CD4-positive, CD25-positive, alpha-beta regulatory T cell (primary cell): ENCODE results near the gene TTL. TPM values are rescaled to one million over a fixed set of nuclear protein-coding genes. Genes with fewer than 3 reads are reported as not detected.
"Not testable (repeated sequence)": the region's sequence is repeated elsewhere in the genome, so short reads cannot be mapped to it uniquely, and the experiment has no call there.

Experiments
- ATAC-seq, 2 donors: fragments of 150-1000 bp; cut with Tn5 transposase; one replicate each; pipeline ENCODE4 v1.10.0; 2021; ENCODE audit warnings: low read depth in 2 of 2, moderate number of reproducible peaks in 2 of 2, moderate library complexity in 1 of 2
- DNase-seq, 3 donors: peaks; one replicate each; pipeline versions ENCODE4 v3.0.0 to v3.0.0-alpha.2; 2012 to 2022; ENCODE audit warnings: mixed read lengths in 1 of 3
- H3K27ac ChIP-seq: one replicate; pipeline ENCODE4 v1.7.0; 2013; ENCODE audit warnings: mild to moderate bottlenecking, low read length; ENCODE audit not compliant: insufficient read depth, poor library complexity, severe bottlenecking
- H3K27me3 ChIP-seq: one replicate; pipeline ENCODE4 v1.7.0; 2013; ENCODE audit warnings: low read length; ENCODE audit not compliant: control insufficient read depth, insufficient read depth
- H3K36me3 ChIP-seq: one replicate; pipeline ENCODE4 v1.7.0; 2013; ENCODE audit warnings: mild to moderate bottlenecking, low read length, moderate library complexity; ENCODE audit not compliant: control insufficient read depth, insufficient read depth
- H3K4me1 ChIP-seq: 2 replicates; pipeline ENCODE4 v1.7.0; 2013; ENCODE audit warnings: mild to moderate bottlenecking, low read length; ENCODE audit not compliant: insufficient read depth, control insufficient read depth, poor library complexity, severe bottlenecking
- H3K4me3 ChIP-seq: one replicate; pipeline ENCODE4 v1.7.0; 2013; ENCODE audit warnings: low read depth, mild to moderate bottlenecking, low read length, moderate library complexity
- H3K9me3 ChIP-seq, 2 experiments: 1 replicate in 1 of 2; 2 replicates in 1 of 2; pipeline ENCODE4 v1.7.0; 2013; ENCODE audit warnings: low read length in 2 of 2, mild to moderate bottlenecking in 1 of 2, moderate library complexity in 1 of 2; ENCODE audit not compliant: control insufficient read depth in 2 of 2
- H3K27ac Mint-ChIP-seq, 3 donors: one replicate each; pipeline ENCODE4 v1.8.0; 2020 to 2022; ENCODE audit warnings: mild to moderate bottlenecking in 3 of 3, mixed read lengths in 3 of 3, moderate library complexity in 2 of 3
- H3K27me3 Mint-ChIP-seq: one replicate; pipeline ENCODE4 v1.8.0; 2022; ENCODE audit warnings: mild to moderate bottlenecking, mixed read lengths
- H3K36me3 Mint-ChIP-seq: one replicate; pipeline ENCODE4 v1.8.0; 2020; ENCODE audit warnings: mixed read lengths
- H3K4me1 Mint-ChIP-seq, 4 donors: one replicate each; pipeline ENCODE4 v1.8.0; 2020 to 2022; ENCODE audit warnings: mixed read lengths in 4 of 4, mild to moderate bottlenecking in 1 of 4
- H3K4me3 Mint-ChIP-seq, 4 donors: one replicate each; pipeline ENCODE4 v1.8.0; 2020 to 2022; ENCODE audit warnings: mild to moderate bottlenecking in 4 of 4, mixed read lengths in 4 of 4, moderate library complexity in 3 of 4
- H3K9me3 Mint-ChIP-seq, 7 donors: one replicate each; pipeline ENCODE4 v1.8.0; 2020 to 2022; ENCODE audit warnings: mixed read lengths in 7 of 7, mild to moderate bottlenecking in 3 of 7, moderate library complexity in 2 of 7
- polyA plus RNA-seq, 4 donors: library from polyadenylated mRNA; unstranded; fragments of 300-500 nt; fragmentation: Illumina TruSeq; gene quantifications; one replicate each; pipeline ENCODE4 v1.2.3, GENCODE V29; 2021
- total RNA-seq: library from RNA; stranded (reverse); gene quantifications from one replicate; pipeline ENCODE4 v1.2.3, GENCODE V29; 2022

TTL gene
- total and polyA plus RNA-seq, 5 donors from 2014 or later: 2.0 to 32.5 (median 6.1) TPM

DNA sequence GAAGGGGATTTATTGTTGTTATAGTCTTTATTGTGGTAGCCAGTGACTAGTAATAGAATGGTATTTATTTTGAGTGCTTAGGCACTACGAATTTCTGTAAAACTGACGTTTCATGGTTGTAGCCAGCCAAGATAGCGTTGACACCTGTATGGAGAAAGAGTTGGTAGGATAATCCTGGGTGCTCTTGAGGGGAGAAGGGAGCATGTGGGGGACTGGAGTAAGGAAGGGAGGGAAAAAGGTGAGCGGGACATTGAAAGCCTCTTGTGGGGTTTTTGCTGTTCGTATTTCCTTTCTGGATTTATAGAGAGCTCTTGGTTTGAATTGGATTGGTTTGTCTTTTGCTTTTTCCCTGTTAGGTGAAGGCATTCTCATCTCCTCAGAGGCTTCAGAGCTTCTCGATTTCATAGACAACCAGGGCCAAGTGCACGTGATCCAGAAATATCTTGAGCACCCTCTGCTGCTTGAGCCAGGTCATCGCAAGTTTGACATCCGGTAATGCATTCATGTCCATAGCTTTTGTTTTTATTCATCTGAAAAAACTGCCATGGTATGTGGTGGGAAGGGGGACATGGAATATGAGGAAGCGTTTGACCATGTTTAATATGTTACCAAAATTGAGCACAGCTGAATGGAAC, 19.0 kb downstream of the TTL start:
- not testable (repeated sequence) for H3K4me3 Mint-ChIP-seq, H3K27me3 ChIP-seq, H3K27ac Mint-ChIP-seq, H3K27me3 Mint-ChIP-seq, H3K9me3 Mint-ChIP-seq, H3K36me3 ChIP-seq, H3K9me3 ChIP-seq, H3K36me3 Mint-ChIP-seq, H3K27ac ChIP-seq, H3K4me1 ChIP-seq, H3K4me3 ChIP-seq
- peaks cover 0 to 10% (median 4%) of the 10 kb centered on the region in 4 donors for H3K4me1 Mint-ChIP-seq
- DNase-seq (peak; percentile 19 to 72 (median 56)), ATAC-seq (peak; percentile 78 to 82)

DNA sequence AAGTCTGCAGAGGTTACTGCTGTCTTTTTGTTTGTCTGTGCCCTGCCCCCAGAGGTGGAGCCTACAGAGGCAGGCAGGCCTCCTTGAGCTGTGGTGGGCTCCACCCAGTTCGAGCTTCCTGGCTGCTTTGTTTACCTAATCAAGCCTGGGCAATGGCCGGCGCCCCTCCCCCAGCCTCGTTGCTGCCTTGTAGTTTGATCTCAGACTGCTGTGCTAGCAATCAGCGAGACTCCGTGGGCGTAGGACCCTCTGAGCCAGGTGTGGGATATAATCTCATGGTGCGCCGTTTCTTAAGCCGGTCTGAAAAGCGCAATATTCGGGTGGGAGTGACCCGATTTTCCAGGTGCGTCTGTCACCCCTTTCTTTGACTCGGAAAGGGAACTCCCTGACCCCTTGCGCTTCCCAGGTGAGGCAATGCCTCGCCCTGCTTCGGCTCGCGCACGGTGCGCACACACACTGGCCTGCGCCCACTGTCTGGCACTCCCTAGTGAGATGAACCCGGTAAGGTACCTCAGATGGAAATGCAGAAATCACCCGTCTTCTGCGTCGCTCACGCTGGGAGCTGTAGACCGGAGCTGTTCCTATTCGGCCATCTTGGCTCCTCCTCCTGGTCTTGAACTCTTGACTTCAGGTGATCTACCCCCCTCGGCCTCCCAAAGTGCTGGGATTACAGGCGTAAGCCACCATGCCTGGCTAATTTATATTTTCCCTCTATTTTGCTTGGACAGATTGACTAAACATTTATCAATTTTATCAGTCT, 27.5 kb downstream of the TTL start:
- H3K36me3 ChIP-seq, H3K27ac ChIP-seq, H3K4me1 ChIP-seq, H3K4me3 ChIP-seq, H3K27me3 ChIP-seq, H3K9me3 Mint-ChIP-seq, ATAC-seq, H3K27me3 Mint-ChIP-seq, H3K9me3 ChIP-seq: not testable (repeated sequence)
- DNase-seq: peak in 1 of 3 donors; percentile 3
- Mint-ChIP-seq H3K27ac (peak overlapping the region in 2 of 3 donors; percentile 42 to 72), H3K4me3 (peak overlapping the region in 2 of 4 donors; percentile 68 to 75), H3K36me3 (peaks cover 11% of the 10 kb centered on the region), H3K4me1 (peaks cover 7 to 16% (median 10%) of the 10 kb centered on the region in 4 donors)

DNA sequence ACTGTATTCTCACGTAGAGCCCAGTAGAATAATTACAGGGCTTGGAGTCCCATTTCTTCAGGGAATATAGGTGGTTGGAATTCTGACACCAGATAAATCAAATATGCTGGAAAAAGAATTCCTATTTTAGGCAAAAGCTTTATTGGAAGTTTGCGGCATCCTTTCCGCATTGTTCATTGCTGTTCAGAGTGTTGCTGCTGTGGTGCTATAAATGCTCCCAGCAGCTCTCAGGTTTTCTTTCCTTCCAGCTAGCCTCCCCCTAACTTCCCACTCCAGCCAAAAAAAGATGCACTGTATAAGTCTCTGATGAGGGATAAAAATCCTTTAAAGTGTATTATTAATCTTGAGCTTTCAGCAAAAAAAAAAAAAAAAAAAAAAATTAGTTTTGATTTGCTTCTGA, 34.8 kb downstream of the TTL start:
- Histone ChIP-seq H3K4me1 (no peaks in the 10 kb centered on the region), H3K27me3 (no peaks in the 10 kb centered on the region), H3K36me3 (peaks cover 36% of the 10 kb centered on the region), H3K27ac (no peak overlapping the region), H3K4me3 (no peak overlapping the region), H3K9me3 (no peaks in the 10 kb centered on the region)
- no peak for DNase-seq
- H3K9me3 Mint-ChIP-seq: no peaks in the 10 kb centered on the region
- ATAC-seq: no peak
- H3K4me3 Mint-ChIP-seq: no peak overlapping the region
- H3K36me3 Mint-ChIP-seq: peaks cover 52% of the 10 kb centered on the region
- no peak overlapping the region for H3K27ac Mint-ChIP-seq
- no peaks in the 10 kb centered on the region for H3K27me3 Mint-ChIP-seq
- H3K4me1 Mint-ChIP-seq: no peaks in the 10 kb centered on the region

DNA sequence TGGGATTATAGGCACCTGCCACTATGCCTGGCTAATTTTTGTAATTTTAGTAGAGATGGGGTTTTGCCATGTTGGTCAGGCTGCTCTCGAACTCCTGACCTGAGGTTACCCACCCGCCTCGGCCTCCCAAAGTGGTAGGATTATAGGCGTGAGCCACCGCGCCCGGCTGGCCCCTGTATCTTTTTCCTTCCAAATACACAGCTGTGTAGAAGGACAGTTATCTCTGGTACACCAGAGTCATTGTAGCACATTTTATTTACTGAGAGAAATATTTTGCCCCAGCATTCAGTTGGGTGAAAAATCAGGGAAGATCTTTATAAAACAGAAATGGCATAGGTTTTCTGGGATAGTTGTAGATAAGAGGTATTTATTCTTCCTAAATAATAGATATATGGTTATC, 36.9 kb downstream of the TTL start:
- peaks cover 46% of the 10 kb centered on the region for H3K36me3 ChIP-seq
- peaks cover 66% of the 10 kb centered on the region for H3K36me3 Mint-ChIP-seq

DNA sequence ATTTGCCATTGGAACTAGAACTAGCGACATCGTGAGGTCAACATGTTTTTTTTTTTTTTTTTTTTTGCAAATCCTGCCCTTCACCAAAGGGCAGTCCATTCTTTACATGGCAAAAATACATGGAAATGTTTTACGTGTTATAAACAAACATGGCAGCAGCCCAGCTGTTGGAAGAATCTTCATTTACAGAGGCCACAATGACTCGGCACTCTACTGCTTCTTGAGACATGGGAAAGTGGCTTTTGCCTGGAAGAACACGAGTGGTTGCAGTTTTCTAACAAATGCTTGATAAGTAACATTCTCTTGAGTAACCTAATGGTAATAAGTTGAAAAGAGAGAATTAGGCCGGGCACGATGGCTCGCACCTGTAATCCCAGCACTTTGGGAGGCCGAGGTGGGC, 37.5 kb downstream of the TTL start:
- Histone ChIP-seq H3K27me3 (no peaks in the 10 kb centered on the region), H3K27ac (no peak overlapping the region), H3K4me1 (no peaks in the 10 kb centered on the region), H3K36me3 (peaks cover 44% of the 10 kb centered on the region), H3K9me3 (no peaks in the 10 kb centered on the region), H3K4me3 (no peak overlapping the region)
- H3K4me1 Mint-ChIP-seq: peaks cover 0 to 2% (median 0%) of the 10 kb centered on the region in 4 donors
- no peaks in the 10 kb centered on the region for H3K27me3 Mint-ChIP-seq
- DNase-seq (no peak), ATAC-seq (no peak)
- no peak overlapping the region for H3K27ac Mint-ChIP-seq
- H3K9me3 Mint-ChIP-seq: peaks cover 0 to 2% (median 0%) of the 10 kb centered on the region in 7 donors
- H3K4me3 Mint-ChIP-seq: no peak overlapping the region
- peaks cover 69% of the 10 kb centered on the region for H3K36me3 Mint-ChIP-seq

More for the DNA sequence above, 36.9 kb downstream of the TTL start:
- peaks cover 0 to 2% (median 0%) of the 10 kb centered on the region in 7 donors for H3K9me3 Mint-ChIP-seq
- DNase-seq (no peak), ATAC-seq (no peak)
- peaks cover 0 to 2% (median 0%) of the 10 kb centered on the region in 4 donors for H3K4me1 Mint-ChIP-seq
- no peaks in the 10 kb centered on the region for H3K27me3 ChIP-seq
- H3K27ac ChIP-seq: no peak overlapping the region
- H3K4me1 ChIP-seq: no peaks in the 10 kb centered on the region
- H3K4me3 Mint-ChIP-seq: no peak overlapping the region
- no peak overlapping the region for H3K4me3 ChIP-seq
- no peaks in the 10 kb centered on the region for H3K27me3 Mint-ChIP-seq
- H3K9me3 ChIP-seq: no peaks in the 10 kb centered on the region
- H3K27ac Mint-ChIP-seq: no peak overlapping the region

DNA sequence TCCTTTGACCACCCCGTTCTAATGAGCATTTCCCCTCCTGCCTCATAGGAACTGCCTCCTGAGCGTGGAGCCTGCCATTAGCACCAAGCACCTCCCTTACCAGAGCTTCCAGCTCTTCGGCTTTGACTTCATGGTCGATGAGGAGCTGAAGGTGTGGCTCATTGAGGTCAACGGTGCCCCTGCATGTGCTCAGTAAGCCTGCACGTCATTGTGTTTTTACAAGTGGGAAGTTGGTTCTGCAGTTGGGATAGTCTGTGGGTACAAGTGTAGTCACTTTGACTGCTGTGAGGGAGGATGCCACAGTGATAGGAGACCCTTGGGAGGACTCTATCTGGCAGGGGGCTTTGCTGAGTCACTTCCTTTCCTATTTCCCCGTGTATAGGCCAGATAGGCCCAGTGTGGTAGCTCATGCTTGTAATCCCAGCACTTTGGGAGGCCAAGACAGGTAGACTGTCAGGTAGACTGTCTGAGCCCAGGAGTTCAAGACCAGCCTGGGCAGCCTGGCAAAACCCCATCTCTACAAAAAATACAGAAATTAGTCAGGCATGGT, 38.4 kb downstream of the TTL start:
- H3K4me1 ChIP-seq: no peaks in the 10 kb centered on the region
- H3K27ac Mint-ChIP-seq: no peak overlapping the region
- no peak for ATAC-seq
- no peak overlapping the region for H3K27ac ChIP-seq
- no peak overlapping the region for H3K4me3 Mint-ChIP-seq
- H3K9me3 ChIP-seq: no peaks in the 10 kb centered on the region
- H3K36me3 ChIP-seq: peaks cover 36% of the 10 kb centered on the region
- DNase-seq: no peak
- H3K36me3 Mint-ChIP-seq: peaks cover 63% of the 10 kb centered on the region
- peaks cover 0 to 2% (median 0%) of the 10 kb centered on the region in 7 donors for H3K9me3 Mint-ChIP-seq
- H3K4me1 Mint-ChIP-seq: peaks cover 0 to 2% (median 0%) of the 10 kb centered on the region in 4 donors
- H3K4me3 ChIP-seq: no peak overlapping the region
- no peaks in the 10 kb centered on the region for H3K27me3 Mint-ChIP-seq
- no peaks in the 10 kb centered on the region for H3K27me3 ChIP-seq

DNA sequence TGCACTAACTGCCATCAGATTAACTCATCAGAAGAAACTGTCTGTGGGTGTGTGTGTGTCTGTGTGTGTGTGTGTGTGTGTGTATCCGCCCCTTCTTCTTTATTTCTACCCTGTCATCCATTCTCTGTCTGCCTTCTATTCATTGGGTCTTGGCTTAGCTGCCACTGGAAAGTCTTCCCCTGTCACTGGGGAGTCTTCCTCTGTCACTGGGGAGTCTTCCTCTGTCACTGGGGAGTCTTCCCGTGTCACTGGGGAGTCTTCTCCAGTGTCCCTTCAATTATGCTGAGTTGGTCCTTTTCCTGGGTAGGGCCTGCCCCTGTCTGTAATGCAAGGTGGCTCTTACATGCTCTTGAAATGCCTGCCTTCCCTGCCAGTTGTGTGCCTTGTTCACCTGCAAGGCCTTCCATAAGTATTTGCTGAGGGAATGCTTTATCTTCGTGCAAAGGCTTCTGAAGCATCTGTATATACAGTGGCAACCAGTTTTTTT, 41.4 kb downstream of the TTL start:
- ATAC-seq (no peak), DNase-seq (no peak)
- Mint-ChIP-seq H3K4me3 (no peak overlapping the region), H3K27ac (peak overlapping the region in 1 of 3 donors; percentile 81), H3K9me3 (peaks cover 0 to 2% (median 0%) of the 10 kb centered on the region in 7 donors), H3K4me1 (peaks cover 0 to 8% (median 6%) of the 10 kb centered on the region in 4 donors), H3K27me3 (no peaks in the 10 kb centered on the region), H3K36me3 (peaks cover 60% of the 10 kb centered on the region)
- H3K4me1 ChIP-seq: no peaks in the 10 kb centered on the region
- no peaks in the 10 kb centered on the region for H3K27me3 ChIP-seq
- no peak overlapping the region for H3K27ac ChIP-seq
- no peak overlapping the region for H3K4me3 ChIP-seq
- peaks cover 34% of the 10 kb centered on the region for H3K36me3 ChIP-seq
- no peaks in the 10 kb centered on the region for H3K9me3 ChIP-seq
